Liver (tissue), 3 donors: Measurements from ENCODE around the gene CDH15.

Experiments used
- EGR1 ChIP-seq, 2 donors: IDR thresholded peaks; 2 replicates each; pipeline ENCODE4 v1.6.1; 2016 to 2018; ENCODE audit warnings: antibody characterized with exemption in 2 of 2, low read depth in 2 of 2
- JUND ChIP-seq, 2 donors: IDR thresholded peaks; 2 replicates each; pipeline ENCODE4 v1.6.1; 2016; ENCODE audit warnings: antibody characterized with exemption in 2 of 2
- RAD21 ChIP-seq, 2 donors: IDR thresholded peaks; 2 replicates each; pipeline ENCODE4 v1.6.1; 2016; ENCODE audit warnings: antibody characterized with exemption in 2 of 2, mild to moderate bottlenecking in 2 of 2
- TAF1 ChIP-seq: conservative IDR thresholded peaks from 2 replicates; pipeline ENCODE4 v1.6.1; 2016; ENCODE audit warnings: antibody characterized with exemption, mild to moderate bottlenecking
- YY1 ChIP-seq: IDR thresholded peaks from 2 replicates; pipeline ENCODE4 v1.6.1; 2016; ENCODE audit warnings: antibody characterized with exemption, mild to moderate bottlenecking
- TF ChIP-seq, protein P1 (sequence below): fragments of 150-350 bp; IDR thresholded peaks from 2 replicates; pipeline ENCODE4 v1.5.1; 2017; ENCODE audit warnings: improper control_type of control experiment, low read depth, low read length; ENCODE audit not compliant: missing input control
- TF ChIP-seq, protein P2 (sequence below): IDR thresholded peaks from 2 replicates; pipeline ENCODE4 v1.6.1; 2016; ENCODE audit warnings: antibody characterized with exemption
- TF ChIP-seq, protein P3 (sequence below): IDR thresholded peaks from 2 replicates; pipeline ENCODE4 v1.6.1; 2016; ENCODE audit warnings: antibody characterized with exemption, mild to moderate bottlenecking
- donor health status: healthy.
- donor health status: healthy.

GRCh38 chr16:89123001-89123830 is 48.3 kb upstream of the CDH15 start:
- TF ChIP-seq EGR1 (IDR thresholded peaks at IDR 0.05; ENCODE audit: low read depth in 2 of 2) (no peak), YY1 (no peak), RAD21 (IDR thresholded peaks at IDR 0.05) (no peak), JUND (IDR thresholded peaks at IDR 0.05) (no peak), TAF1 (no peak)
- TF ChIP-seq, protein P1, sequence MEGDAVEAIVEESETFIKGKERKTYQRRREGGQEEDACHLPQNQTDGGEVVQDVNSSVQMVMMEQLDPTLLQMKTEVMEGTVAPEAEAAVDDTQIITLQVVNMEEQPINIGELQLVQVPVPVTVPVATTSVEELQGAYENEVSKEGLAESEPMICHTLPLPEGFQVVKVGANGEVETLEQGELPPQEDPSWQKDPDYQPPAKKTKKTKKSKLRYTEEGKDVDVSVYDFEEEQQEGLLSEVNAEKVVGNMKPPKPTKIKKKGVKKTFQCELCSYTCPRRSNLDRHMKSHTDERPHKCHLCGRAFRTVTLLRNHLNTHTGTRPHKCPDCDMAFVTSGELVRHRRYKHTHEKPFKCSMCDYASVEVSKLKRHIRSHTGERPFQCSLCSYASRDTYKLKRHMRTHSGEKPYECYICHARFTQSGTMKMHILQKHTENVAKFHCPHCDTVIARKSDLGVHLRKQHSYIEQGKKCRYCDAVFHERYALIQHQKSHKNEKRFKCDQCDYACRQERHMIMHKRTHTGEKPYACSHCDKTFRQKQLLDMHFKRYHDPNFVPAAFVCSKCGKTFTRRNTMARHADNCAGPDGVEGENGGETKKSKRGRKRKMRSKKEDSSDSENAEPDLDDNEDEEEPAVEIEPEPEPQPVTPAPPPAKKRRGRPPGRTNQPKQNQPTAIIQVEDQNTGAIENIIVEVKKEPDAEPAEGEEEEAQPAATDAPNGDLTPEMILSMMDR = no peak
- TF ChIP-seq, protein P2, sequence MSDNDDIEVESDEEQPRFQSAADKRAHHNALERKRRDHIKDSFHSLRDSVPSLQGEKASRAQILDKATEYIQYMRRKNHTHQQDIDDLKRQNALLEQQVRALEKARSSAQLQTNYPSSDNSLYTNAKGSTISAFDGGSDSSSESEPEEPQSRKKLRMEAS = no peak
- TF ChIP-seq, protein P3, sequence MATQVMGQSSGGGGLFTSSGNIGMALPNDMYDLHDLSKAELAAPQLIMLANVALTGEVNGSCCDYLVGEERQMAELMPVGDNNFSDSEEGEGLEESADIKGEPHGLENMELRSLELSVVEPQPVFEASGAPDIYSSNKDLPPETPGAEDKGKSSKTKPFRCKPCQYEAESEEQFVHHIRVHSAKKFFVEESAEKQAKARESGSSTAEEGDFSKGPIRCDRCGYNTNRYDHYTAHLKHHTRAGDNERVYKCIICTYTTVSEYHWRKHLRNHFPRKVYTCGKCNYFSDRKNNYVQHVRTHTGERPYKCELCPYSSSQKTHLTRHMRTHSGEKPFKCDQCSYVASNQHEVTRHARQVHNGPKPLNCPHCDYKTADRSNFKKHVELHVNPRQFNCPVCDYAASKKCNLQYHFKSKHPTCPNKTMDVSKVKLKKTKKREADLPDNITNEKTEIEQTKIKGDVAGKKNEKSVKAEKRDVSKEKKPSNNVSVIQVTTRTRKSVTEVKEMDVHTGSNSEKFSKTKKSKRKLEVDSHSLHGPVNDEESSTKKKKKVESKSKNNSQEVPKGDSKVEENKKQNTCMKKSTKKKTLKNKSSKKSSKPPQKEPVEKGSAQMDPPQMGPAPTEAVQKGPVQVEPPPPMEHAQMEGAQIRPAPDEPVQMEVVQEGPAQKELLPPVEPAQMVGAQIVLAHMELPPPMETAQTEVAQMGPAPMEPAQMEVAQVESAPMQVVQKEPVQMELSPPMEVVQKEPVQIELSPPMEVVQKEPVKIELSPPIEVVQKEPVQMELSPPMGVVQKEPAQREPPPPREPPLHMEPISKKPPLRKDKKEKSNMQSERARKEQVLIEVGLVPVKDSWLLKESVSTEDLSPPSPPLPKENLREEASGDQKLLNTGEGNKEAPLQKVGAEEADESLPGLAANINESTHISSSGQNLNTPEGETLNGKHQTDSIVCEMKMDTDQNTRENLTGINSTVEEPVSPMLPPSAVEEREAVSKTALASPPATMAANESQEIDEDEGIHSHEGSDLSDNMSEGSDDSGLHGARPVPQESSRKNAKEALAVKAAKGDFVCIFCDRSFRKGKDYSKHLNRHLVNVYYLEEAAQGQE = no peak
